GM18870 (cell line): Measurements from ENCODE around the gene DMPK.

Source experiments
- ATAC-seq: cut with Tn5 transposase; IDR thresholded peaks from one replicate; pipeline ENCODE4 v1.9.1; 2021; ENCODE audit warnings: moderate library complexity; ENCODE audit not compliant: unreplicated experiment

Gene DMPK

DNA sequence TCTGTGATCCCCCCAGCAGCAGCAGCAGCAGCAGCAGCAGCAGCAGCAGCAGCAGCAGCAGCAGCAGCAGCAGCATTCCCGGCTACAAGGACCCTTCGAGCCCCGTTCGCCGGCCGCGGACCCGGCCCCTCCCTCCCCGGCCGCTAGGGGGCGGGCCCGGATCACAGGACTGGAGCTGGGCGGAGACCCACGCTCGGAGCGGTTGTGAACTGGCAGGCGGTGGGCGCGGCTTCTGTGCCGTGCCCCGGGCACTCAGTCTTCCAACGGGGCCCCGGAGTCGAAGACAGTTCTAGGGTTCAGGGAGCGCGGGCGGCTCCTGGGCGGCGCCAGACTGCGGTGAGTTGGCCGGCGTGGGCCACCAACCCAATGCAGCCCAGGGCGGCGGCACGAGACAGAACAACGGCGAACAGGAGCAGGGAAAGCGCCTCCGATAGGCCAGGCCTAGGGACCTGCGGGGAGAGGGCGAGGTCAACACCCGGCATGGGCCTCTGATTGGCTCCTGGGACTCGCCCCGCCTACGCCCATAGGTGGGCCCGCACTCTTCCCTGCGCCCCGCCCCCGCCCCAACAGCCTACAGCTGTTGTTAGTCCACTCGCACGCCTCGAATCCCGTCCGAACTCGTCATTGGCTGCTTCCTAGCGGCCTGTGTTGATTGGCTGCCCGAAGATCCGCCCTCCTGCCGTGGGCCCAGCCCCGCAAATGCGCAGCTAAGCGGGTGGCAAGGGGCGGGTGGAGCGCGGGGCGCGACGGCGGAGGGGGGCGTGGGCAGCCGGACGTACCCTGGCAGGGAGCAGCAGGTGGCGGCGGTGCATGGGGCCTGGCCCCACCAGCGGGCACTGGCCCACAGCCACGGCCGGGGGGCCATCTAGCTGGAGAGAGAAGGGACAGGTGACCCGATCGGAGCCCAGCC lies 11.8 kb downstream of the DMPK start:
- peak; percentile 35 for ATAC-seq

DNA sequence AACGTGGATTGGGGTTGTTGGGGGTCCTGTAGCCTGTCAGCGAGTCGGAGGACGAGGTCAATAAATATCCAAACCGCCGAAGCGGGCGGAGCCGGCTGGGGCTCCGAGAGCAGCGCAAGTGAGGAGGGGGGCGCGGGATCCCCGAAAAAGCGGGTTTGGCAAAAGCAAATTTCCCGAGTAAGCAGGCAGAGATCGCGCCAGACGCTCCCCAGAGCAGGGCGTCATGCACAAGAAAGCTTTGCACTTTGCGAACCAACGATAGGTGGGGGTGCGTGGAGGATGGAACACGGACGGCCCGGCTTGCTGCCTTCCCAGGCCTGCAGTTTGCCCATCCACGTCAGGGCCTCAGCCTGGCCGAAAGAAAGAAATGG lies 12.5 kb downstream of the DMPK start:
- ATAC-seq, result no peak

DNA sequence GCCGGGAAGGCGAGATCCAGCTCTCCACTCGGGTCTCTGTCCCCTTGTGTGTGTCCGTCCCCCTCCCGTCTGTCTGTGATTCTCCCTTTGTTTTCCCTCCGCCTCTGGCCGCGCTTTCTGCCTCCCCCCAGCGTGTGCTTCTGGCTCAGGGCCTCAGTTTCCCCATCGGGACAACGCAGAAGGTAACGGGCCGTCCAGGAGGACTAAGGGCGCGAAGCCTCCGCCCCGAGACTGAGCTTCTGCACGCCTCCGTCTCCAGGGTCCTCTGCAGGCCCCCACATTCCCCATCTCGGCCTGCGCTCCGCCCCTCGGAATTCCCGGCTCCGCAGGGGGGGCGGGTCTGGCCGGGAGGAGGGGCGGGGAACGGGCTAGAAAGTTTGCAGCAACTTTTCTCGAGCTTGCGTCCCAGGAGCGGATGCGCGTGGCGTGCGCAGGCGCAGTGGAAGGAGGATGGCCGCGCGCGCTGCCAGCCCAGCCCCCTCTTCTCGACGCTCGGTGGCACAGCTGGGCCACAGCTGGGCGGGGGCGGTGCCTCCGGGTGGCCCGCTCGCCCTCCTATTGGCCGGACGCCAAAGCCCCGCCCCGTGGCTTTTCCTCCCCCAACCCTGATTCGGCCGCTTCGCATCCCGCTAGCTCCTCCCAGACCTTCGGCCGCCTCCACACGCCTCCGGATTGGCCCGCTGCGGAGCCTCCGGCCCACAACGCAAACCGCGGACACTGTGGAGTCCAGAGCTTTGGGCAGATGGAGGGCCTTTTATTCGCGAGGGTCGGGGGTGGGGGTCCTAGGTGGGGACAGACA lies 13.1 kb downstream of the DMPK start, which contains the start of gene SIX5:
Gene SIX5 (minus strand): TSS at position 269 of the 799 bp plus-strand sequence. CDS start 408 bp downstream, outside the sequence.
- ATAC-seq, result peak; percentile 57

DNA sequence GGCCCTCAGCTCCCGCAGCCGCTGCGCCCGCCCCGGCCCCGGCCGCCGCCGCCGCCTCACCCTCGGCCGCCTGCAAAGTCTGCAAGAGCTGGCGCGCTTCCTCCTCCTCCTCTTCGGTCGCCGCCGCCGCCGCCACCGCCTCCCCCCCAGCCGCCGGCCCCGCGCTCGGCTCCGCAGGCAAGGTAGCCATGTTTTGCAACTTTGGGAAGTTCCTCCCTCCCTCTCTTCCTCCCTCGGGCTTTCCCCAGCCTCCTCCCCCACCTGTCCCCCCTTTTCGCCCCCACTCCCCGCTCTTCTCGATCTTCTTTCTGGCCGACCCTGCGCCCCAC lies 13.7 kb downstream of the DMPK start:
- no peak for ATAC-seq

DNA sequence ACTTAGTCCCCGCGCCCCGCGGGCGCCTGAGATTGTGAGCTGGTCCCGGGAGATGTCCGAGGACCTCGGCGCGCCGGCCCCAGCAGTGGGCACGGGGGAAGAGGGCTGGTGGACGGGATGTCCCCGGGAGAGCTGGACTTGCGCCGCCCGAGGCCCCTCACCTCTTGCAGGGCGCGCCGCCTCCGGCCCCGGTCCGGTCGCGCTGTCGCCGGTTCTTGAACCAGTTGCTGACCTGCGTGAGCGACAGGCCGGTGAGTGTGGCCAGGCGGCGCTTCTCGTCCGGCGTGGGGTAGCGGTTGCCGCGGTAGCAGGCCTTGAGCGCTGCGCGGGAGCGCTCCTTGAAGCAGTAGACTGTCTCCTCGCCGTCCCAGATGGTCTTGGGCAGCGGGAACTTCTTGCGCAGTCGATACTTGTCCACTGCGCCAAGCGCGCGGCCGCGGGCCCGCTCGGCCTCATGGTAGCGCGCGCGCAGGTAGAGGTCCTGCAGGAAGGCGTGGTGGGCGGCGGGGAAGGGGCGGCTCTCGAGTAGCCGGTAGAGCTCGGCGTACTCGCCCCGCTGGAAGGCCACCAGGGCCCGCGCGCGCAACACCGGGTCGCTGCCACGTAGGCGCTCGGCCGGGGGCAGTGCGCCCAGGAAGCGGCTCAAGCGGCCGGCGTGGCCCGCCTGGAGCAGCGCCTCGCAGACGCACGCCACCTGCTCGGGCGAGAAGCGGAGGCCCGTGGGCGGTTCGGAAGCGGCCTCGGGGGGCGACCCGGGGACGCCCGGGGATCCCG lies 14.2 kb downstream of the DMPK start:
- no peak for ATAC-seq

- ATAC-seq, result no peak
These were observed 14.8 kb downstream of the DMPK start for GRCh38 chr19:45767410-45767880.

DNA sequence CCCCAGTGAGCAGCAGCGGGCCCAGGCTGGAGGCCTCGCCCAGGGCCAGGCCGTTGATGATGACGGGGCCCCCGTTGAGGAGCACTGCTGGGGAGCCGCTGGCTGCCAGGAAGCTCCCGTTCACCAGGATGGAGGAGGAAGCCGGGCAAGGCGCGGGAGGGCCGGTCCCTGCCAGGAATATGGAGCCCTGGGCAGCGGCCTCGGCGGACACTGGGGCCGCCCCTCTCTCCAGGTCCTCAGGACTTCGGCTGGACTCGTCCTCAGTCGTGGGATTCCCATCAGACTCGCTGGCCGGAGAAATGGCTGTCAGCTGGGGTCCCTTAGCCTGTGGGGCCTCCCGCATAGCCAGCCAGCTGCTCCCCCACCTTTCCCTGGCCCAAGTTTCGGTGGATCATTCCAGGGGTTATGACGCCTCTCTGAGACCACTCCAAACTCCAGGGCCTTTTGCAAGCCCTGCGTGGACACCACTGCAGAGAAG lies 15.4 kb downstream of the DMPK start:
- ATAC-seq, result no peak

- no peak for ATAC-seq
These were observed 15.9 kb downstream of the DMPK start for GRCh38 chr19:45766296-45766868.

GRCh38 chr19:45765702-45766295 lies 16.5 kb downstream of the DMPK start:
- ATAC-seq, result no peak

DNA sequence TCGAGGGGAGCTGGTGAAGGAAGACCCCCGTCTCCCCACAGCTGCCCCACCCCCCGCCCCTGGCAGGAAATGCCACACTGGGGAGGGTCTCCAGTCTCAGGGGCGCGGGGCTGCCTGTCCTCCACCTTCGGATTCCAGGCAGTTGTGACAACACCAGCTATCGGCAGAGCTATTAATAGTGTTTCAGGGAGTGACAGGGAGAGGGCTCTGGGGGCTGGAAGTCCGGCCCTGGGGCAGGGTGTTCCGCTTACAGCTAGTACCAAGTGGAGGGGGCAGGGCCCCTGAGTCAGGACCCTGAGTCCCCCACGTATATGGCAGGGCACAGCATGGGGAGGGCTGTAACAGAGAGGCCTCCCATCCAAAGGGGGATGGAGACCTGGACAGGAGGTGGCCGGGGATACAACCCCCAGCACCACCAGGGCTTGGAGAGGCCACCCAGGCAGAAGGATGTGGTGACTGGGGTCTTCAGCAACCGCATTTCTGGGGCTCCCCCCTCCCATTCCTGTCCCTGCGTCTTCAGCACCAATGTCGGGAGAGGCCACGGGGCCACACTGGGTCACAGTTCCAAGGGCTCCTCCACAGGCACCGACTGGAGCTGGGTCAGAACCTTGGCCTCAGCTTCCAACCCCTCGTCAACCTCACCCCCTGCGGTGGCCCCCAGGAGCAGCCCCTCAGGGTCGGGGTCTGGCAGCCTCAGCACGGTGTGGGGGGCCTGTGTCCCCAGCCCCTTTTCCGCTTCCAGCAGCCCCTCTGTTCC lies 17.2 kb downstream of the DMPK start:
- ATAC-seq, result no peak

- no peak for ATAC-seq
These were observed 17.8 kb downstream of the DMPK start for GRCh38 chr19:45764475-45764874.

- no peak for ATAC-seq
These were observed 18.5 kb downstream of the DMPK start for GRCh38 chr19:45763691-45764294.

DNA sequence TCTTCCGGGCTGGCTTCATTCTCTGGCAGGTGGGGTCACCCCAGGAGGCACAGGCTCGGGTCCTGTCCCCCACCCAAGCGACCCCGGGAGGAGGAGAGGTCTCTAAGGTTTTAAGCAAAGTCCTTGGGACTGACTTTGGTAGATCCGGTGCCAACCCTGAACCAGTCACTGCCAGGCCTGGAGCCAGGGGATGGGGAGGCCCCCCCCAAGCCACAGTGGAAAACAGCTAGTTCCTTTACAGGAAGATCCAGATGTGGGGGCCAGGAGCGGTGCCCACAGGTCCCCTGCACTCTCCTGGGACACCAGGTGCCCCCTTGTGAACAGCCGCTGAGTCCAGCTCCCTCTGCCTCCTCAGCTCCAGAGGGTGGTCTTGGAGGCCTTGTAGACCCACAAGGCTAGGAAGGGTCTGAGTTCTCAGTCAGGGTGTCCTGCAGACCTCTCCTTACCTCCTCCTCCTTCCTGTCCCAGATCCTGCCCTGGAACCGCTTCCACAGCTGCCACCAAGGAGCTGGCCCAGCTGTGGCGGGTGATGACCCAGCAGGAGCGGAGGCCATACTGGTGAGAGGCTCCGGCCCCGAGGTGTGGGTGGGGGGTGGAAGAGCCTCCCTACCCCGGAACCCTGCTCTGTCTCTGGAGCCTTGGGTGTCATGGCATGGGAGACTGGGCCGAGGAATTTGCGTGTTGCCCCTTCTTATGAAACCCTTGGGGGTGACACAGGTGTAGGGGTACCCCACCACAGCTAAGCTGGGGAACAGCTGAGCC lies 19.2 kb downstream of the DMPK start:
- no peak for ATAC-seq

- ATAC-seq, result no peak
These were observed 20.6 kb downstream of the DMPK start for GRCh38 chr19:45761714-45762113.

GRCh38 chr19:45758921-45759320 lies 23.4 kb downstream of the DMPK start:
- no peak for ATAC-seq

- ATAC-seq, result no peak
These were observed 24.6 kb downstream of the DMPK start for GRCh38 chr19:45757695-45758094.

GRCh38 chr19:45754323-45754722 lies 28.0 kb downstream of the DMPK start:
- no peak for ATAC-seq

DNA sequence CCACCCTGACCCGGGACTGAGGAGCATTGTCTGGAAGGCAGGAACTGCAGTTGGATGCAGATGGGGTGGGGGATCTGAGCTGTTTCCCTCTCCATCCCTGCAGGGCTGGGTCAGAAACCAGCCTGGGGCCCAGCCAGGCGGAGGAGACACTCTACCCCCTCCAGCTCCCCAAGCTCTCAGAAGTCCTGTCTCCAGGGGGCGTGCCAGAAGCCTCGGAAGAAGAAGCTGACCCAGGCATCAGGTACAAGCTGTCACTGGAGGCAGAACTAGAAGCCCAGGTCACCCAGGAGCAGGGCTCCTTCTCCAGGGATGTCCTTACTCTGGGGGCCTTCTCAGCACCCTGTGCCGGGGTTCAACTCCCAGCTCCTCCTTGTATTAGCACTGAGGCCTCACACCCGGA lies 28.7 kb downstream of the DMPK start:
- no peak for ATAC-seq
